Activated T-cell treated with anti-CD3 and anti-CD28 coated beads for 24 hours (primary cell): ENCODE data around the gene IL1RN.
A peak's percentile ranks its signal among the peaks of the same experiment; 100 is the strongest.

Experiments used
- DNase-seq: peaks from one replicate; pipeline ENCODE4 v3.0.0-alpha.2; 2020; ENCODE audit warnings: low read depth

IL1RN gene

DNA sequence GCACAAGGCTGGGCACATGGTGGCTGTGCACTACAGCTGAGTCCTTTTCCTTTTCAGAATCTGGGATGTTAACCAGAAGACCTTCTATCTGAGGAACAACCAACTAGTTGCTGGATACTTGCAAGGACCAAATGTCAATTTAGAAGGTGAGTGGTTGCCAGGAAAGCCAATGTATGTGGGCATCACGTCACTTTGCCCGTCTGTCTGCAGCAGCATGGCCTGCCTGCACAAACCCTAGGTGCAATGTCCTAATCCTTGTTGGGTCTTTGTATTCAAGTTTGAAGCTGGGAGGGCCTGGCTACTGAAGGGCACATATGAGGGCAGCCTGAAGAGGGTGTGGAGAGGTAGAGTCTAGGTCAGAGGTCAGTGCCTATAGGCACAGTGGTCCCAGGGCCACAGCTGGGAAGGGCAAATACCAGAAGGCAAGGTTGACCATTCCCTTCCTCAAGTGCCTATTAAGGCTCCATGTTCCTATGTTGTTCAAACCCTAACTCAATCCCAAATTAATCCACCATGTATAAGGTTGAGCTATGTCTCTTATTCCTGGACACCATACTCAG lies 2.2 kb downstream of the IL1RN start:
- no peak for DNase-seq

DNA sequence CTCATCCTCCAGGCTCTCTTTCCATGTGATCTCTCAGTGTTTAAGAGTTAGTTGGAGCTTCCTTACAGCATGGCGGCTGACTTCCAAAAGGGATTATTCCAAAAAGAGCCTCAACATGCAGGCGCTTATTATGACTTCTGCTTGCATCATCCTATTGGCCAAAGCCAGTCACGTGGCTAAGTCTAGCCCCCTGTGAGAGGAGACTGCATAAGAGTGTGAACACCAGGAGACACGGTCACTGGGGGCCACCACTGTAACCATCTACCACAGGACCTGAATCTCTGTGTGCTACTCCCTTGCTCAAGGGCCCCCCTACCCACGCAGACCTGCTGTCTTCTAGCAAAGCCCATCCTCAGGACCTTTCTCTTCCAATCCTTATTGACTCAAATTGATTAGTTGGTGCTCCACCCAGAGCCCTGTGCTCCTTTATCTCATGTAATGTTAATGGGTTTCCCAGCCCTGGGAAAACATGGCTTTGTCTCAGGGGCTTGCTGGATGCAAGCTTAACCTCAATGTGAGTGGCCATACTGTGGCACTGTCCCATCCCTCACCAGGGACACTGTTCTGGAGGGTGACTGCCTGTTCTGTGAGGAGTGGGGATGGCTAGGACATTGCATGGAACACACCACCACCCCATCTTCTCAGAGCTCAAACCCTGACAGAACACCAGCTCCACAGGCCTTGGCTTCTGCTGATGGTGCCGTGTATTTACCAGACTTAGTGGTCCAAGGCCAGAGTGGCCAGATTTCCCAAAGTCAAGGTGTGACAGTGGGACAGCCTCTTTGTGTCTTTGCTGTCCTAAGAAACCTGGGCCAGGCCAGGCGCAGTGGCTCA lies 4.2 kb downstream of the IL1RN start:
- DNase-seq, result no peak

DNA sequence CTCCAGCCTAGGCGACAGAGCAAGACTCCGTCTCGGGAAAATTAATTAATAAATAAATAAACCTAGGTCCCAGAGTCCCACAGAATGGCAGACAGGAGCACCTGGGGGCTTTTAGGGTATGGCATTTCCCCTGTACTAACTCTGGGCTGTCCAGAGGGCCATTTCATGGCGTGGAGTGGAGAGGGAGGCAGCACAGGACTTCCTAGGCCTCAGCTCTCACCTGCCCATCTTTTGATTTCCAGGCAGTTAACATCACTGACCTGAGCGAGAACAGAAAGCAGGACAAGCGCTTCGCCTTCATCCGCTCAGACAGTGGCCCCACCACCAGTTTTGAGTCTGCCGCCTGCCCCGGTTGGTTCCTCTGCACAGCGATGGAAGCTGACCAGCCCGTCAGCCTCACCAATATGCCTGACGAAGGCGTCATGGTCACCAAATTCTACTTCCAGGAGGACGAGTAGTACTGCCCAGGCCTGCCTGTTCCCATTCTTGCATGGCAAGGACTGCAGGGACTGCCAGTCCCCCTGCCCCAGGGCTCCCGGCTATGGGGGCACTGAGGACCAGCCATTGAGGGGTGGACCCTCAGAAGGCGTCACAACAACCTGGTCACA lies 5.1 kb downstream of the IL1RN start:
- DNase-seq, result no peak

DNA sequence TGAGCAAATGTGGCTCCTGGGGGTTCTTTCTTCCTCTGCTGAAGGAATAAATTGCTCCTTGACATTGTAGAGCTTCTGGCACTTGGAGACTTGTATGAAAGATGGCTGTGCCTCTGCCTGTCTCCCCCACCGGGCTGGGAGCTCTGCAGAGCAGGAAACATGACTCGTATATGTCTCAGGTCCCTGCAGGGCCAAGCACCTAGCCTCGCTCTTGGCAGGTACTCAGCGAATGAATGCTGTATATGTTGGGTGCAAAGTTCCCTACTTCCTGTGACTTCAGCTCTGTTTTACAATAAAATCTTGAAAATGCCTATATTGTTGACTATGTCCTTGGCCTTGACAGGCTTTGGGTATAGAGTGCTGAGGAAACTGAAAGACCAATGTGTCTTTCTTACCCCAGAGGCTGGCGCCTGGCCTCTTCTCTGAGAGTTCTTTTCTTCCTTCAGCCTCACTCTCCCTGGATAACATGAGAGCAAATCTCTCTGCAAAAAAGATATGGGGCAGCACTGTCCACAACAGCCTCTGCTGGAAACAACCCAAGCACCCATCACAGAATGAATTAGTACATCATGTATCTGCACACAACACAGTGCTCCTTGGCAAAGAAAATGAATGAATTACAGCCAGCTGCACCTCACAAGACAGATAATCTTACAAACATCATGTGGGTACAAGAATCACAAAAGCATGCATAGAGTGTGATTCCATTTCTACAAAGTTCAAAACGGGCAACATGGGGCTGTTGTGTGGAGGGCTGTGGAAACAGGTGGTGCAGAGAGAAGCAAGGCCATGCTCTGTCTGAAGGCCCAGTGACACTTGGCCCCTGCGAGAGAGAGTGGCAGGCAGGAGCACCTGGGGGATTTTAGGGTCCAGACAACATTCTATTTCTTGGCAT lies 6.6 kb downstream of the IL1RN start:
- DNase-seq, result no peak

DNA sequence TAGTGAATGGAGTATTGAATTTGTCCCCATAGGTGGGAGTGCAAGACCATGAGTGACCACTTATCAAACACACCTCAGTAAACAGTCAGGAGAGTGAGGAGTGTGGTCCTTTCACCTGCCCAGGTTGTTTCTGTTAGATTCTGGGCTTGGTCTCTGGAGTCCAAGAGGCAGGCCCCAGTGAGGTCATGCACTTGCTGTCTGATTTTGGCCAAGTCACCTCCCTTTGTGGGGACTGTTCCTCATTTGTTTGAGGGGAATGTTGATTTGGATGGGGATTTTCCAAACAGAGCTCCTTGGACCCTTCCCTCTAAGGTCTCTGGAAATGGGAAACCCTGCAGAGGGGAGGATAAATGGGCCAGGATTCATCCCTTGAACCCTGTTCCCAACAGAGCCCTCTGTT lies 7.3 kb downstream of the IL1RN start:
- no peak for DNase-seq

DNA sequence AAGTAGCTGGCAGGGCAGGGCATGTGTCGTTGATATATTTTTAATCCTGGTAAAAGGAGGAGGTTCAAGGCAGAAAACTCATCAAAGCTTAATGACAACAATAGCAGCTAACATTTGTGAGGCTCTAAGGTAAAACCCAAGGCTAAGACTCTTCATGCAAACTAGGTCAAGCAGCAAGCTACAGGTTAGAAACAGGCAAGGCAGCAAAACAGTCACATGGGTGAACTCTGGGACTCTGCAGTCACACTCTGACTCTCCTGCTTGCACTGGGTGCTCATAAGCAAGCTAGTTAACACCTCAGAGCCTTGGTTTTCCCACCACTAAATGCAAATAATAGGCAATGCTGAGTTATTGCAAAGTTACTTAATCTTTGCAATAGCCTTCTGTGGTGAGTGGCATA lies 7.9 kb downstream of the IL1RN start:
- no peak for DNase-seq

DNA sequence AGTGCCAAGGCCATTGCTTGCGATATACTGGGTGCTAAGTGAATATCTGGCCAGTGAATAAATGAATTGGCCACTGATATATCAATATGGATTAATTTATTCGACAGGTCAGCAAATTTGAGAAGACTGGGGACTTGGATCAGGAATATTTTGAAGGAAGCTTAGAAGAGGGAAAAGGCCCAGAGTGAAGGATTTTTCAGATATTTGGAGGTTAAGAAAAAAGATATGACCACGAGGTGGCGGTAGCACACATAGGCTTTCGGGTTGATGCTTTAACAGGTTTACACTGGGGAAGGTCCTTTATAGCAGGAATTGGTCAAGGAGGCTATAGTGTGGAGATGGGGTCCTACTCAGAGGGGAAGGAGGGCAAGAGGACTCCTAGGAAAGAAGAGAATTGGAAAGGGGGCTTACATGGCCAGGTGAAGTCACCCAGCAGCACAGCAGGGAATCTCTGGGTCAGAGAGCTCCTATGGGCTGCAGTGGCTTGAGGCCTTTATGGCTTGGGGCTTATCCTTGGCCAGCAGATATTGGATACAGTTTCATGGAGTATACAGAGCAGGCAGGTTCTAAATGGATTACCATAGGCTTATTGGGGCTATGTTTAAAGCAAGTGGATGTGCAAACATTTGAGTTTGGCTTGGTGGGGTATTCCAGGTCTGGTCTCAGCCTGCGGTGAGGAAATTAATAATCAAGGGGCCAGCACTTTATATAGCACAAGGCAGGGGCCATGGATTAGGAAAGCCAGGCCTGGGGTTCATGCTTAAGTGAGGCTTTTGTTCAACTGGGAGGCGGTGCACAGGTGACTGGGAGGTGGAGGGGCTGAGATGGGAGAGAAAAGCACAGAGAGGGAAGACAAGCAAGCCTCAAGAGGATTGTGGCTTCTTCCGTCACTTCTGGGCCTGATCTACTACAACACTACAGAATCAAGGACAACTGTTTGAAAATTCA lies 9.7 kb downstream of the IL1RN start:
- no peak for DNase-seq

DNA sequence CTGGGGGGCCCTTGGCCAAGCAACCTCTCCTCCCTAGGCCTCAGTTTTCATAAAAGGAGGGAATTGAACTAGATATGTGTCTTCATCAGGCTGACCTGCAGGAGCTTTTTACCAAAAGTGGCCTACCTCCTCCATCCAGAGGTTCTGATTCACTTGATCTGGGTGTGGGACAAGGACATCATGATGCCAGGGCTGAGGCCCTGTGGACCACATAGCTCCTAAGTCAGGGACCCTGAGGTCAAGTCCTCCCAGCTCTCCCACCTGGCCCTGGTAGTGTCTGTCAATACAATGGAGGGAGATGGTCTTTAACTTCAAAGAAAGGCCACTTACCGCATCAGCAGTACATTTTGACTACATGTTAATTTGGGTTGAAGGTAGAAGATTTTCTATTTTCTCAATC lies 10.4 kb downstream of the IL1RN start:
- no peak for DNase-seq

DNA sequence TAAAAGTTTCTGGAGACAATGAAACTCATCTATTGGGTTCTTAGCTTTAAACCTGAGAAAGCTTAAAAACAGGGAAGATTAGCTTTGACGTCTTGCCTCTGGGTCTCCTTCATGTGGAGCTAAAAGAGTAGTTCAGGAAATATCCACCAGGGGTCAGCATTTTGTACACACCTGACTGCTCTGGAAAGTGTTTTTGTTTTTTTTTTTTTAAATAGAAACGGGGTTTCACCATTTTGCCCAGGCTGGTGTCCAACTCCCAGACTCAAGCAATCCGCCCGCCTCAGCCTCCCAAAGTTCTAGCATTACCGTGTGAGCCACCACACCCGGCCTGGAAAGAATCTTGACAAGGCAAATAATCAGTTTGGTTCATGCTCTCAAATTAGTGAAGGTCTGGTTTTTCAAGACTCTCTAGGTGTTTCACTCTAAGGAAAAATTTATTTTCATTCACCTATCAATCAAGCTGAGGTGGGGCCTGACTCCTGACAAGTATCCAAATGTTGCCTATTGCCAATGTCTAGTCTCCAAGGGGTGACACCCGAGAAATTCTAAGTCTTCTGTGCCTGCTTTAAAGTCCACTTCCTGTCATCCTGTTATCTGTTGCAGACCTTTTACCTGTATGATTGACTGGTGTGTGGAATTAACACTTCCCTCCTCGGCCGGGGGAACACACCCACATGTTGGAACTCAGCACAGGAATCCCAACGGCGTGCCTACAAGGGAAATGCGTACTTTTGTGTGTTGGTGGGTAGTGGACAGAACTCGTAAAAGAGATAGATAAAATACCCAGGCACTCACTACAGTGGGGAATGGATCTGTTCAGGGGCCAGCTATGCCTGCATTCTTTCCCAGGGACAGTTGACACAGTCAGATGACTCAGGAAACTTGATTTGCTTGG lies 11.3 kb downstream of the IL1RN start:
- peak; percentile 49 for DNase-seq

DNA sequence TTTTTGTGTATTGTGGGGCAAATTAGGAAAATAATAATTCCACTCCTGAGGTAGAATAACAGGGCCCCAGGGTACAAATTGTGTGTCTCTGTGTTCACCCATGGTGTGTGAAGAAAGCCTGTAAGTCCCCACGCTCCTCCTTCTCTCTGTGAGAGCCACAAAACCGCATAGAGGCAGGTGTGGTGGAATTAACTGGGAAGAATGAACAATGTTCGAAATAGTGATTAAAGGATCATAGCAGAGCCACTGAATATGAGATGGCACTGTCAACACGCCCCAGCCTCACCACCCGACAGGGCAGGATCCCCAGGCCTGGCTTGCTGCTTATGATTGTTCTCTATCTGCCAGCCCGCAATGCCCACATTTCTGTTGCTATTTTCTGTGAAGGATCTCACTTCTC lies 14.1 kb downstream of the IL1RN start:
- no peak for DNase-seq

DNA sequence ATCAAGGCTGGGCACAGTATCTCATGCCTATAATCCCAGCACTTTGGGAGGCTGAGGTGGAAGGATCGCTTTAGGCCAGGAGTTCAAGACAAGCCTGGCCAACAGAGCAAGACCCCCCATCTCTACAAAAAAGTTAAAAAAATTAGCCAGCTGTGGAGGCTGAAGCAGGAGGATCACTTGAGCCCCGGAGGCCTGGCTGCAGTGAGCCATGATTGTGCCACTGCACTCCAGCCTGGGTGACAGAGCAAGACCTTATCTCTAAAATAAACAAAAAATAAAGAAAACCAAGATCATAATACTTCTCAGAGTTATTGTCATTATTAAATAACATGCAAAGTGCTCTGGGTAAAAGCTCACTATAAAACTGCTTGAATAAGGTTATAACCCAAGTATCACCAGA lies 14.9 kb downstream of the IL1RN start:
- no peak for DNase-seq

DNA sequence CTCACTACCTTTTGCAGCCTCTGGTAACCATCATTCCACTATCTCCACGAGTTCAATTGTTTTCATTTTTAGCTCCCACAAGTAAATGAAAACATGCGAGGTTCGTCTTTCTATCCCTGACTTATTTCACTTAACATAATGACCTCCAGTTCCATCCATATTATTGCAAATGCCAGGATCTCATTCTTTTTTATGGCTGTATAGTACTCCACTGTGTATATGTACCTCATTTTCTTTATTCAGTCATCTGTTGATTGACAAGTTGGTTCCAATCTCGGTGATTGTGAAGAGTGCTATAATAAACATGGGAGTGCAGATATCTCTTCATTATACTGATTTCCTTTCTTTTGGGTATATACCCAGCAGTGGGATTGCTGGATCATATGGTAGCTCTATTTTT lies 16.9 kb downstream of the IL1RN start:
- no peak for DNase-seq

DNA sequence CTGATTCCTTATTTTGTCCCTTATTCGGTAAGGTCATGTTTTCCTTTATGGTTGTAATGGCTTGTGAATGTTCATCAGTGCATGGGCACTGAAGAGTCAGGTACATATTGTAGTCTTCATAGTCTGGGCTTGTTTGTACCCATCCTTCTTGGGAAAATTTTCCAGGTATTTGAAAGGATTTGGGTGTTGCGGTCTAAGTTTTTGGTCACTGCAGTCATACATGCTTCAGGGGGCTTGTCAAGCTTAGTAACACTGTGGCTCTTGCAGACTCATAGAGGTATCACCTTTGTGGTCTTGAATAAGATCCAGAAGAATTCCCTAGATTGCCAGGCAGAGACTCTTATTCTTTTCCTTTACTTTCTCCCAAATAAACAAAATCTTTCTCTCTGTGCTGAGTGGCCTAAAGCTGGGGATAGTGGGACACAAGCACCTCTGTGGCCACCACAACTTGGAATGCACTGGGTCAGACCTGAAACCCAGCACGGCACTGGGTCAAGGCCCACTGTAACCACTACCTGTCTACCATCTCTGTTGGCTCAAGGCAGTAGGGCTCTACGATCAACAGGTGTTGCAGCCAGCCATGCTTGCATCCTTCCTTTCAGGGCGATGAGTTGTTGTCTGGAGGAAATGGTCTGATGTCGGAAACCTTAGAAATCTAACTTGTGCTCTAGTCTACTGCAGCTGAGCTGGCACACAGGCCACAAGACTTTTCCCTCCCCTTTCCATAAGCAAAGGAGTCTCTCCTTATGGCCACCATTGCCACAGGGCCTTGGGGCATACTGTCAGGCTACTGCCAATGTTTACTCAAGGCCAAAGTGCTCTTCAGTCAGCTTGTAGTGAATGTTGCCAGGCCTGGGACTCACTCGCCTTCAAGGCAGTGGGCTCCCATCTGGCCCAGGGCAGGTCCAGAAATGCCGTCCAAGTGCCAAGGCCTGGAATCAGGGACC lies 21.5 kb downstream of the IL1RN start:
- no peak for DNase-seq

DNA sequence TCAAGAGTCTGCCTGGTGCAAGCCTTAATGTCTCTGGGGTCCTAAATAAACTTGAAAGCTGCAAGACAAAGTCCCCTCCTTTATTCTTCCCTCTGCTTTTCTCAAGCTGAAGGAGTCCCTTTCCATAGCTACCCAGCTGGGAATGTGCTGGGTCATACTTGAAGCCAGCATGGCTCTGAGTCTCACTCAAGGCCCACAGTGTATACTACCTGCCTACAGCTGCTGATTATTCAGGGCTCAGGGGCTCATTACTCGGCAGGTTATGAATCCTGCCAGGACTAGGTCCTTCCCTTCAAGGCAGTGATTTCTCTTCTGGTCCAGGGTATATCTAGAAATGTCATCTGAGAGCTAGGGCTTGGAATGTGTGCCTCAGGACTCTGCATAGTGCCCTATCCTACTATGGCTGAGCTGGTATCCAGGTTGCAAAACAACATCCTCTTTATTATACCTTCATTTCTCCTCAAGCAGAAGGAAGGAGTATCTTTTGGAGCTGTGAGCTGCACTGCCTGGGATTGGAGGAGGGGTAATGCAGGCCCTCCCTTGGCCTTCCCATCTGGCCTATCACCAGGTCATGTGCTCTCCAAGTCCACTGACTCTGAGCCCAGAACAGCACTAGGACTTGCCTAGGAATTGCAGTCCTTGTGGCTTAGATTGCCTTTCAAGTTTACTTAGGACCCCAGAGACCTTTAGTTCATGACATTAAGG lies 22.3 kb downstream of the IL1RN start:
- DNase-seq, result no peak

DNA sequence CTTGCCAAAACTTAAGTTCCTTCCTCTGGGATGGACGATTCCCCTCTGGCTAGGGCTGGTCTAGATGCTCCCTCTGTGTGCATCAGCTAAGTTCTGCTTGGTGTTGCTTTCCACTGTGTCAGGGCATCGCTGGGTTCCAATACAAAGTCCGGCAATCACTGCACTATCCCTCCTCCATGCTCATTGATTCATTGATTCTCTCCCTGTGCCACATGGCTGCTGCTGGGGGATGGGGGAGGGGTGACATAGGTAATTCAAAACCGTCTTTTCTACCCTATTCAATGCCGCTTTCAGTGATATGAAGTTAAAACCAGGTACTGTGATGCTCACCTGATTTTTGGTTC lies 22.8 kb downstream of the IL1RN start:
- DNase-seq, result no peak

DNA sequence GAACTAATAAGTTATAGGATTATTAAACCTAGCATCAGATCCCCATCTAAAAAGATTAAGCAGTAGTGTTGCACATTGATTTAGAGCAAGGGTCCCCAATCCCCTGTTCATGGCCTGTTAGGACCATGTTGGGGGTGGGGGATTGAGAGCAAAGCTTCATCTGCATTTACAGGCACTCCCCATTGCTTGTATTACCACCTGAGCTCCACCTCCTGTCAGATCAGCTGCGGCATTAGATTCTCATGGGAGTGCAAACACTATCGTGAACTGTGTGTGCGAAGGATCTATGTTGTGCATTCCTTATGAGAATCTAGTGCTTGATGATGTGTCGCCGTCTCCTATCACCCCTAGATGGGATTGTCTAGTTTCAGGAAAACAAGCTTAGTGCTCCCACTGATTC lies 27.9 kb downstream of the IL1RN start:
- DNase-seq, result no peak

DNA sequence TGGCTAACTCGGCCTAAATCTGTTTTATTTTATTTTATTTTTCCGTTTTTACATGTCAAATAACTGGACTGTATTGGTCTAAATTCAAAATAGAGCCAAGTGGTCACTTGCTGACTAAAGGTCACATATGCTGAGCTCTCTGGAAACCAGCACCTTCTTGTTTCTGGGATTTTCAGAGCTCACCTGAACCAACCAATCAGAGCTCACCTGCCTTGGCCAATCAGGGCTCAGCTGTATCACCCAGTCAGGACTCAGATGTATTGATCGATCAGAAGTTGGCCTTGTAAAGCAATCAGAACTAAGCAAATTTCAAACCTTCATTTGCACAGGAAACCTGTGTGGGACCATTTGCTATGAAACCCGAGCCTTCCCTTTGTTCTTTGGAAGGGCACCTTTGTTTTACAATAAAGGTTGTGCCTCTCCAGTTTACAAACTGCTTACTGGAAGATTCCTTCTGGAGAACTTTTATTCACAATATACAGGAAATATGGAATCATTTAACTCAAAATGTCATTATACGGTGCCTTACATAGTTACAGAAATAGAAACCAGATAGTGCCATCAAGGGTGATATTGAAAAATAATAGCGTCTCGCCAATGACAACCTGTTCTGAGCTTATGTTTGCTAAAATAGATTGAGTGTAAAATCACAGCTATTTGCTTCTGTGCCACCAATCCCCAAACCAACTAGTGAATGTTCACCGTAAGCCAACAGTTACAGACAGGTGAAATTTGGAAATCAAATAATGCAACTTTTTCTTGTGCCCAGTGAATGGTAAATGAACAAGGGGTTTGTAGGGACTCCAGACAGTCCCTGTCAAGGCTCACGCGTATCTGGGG lies 29.1 kb downstream of the IL1RN start:
- no peak for DNase-seq
